ENCODE data around the gene MPPED1.

Gene MPPED1

GRCh38 chr22:43504068-43504467 lies 92.3 kb downstream of the MPPED1 start:
- DNase-seq, result no peak

DNA sequence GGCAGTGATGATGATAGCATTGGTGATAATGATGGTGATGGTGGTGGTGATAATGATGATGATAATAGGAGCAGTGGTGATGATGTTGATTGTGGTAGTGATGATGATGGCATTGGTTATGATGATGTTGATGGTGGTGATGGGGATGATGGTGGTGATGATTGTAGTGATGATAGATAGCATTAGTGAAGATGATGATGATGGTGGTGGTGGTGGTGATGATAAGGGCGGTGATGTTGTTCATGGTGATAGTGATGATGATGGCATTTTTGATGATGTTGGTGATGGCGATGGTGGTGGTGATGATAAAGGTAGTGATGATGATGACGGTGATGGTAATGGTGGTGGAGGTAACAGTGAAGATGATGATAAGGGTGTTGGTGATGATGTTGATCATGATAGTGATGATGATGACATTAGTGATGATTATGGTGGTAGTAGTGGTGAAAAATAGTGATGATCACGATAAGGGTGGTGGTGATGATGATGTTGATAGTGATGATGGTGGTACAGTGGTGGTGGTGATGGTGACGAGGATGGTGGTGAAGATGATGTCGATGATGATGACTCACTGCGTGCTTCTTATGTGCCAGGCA lies 93.0 kb downstream of the MPPED1 start:
- DNase-seq, result no peak

DNA sequence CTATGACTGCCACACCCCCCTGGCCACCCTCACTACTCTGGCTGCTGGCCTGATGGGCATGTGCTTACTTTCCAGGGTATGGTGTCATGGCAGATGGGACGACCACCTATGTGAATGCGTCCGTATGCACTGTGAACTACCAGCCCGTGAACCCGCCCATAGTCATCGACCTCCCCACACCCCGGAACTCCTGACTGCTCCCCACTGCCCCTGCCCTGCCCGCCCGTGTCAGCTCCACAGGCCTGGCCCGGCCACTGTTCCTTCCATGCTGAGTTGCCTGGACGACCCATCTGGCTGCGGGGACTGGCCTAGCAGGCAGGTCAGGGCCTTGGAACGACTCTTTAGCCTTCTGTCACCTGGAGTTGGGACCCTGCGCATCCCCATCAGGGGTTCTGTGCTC lies 93.6 kb downstream of the MPPED1 start:
- no peak for DNase-seq

DNA sequence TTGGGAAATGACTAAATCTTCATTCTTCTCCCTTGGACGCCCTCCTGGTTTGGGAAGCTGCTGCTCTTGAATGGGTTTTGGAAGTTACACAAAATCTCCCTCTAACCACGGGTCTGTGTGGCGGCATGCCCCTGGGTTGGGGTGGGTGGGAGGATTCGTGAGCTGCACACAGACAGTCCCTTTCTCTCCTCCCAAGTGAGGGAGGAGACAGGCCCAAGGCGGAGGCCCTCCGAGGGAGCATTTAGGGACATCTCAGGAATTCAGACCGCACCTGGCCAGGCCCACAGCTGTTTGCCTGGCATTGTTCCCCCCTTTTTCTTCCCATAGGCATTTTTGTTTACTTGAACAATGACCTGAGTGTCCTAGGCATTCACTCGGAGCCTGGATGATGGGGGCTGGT lies 94.1 kb downstream of the MPPED1 start:
- no peak for DNase-seq

DNA sequence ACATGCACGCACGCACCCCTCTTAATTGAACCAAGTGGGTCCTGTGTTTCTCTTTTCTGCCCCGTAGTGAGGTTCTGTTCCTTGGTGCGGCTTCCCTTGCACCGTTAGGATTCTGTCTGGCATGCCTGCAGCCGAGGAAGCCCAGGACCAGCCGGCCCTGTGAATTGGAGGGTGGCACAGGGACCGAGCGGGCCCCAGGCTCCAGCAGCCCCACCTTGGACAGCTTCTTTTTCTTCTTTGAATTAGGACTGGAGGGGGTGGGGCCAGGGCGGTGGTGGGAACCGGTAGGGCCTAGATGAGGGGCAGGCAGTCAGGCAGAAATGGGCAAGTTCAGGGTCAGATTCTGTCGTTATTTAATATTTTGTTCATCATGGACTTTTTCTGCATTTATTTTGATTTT lies 94.7 kb downstream of the MPPED1 start:
- DNase-seq, result no peak

DNA sequence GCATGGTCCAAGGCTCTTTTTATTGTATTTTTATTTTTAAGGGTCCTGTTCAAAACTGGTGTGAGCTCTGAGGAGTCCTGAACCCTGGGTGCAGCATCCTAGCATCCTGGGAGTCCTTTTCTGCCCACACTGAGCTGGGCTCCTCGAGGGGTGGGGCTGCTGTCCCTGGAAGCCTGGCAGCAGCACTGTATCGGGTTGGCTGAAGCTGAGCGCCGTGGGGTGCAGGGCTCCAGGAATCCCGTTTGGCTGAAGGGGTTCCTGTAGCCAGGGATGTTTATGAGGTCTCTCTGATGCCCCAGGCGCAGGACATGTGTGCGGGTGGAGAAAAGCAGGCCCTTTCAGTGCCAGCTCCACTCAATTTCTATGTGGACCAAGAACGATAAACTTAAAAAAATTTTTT lies 95.4 kb downstream of the MPPED1 start:
- DNase-seq, result no peak

DNA sequence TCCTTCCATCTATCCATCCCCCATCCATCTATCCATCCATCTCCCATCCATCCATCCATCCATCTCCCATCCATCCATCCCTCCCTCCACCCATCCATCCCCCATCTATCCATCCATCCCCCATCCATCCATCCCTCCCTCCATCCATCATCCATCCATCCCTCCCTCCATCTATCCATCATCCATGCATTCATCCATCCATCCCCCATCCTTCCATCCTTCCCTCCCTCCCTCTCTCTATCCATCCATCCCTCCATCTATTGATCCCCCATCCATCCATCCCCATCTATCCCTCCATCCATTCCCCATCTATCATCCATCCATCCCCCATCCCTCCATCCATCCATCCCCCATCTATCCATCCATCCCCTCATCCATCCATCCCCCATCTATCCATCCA lies 96.7 kb downstream of the MPPED1 start:
- DNase-seq, result no peak

DNA sequence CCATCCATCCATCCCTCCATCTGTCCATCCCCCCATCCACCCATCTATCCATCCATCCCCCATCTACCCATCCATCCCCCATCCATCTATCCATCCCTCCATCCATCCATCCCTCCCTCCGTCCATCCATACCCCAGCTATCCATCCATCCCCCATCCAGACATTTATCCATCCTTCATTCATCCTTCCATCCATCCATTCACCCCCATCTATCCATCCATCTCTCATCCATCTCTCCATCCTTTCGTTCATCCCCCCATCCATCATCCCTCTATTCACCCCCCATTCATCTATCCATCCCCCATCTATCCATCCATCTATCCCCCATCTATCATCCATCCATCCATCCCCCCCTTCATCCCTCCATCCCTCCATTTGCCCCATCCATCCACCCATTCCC lies 97.5 kb downstream of the MPPED1 start:
- no peak for DNase-seq

DNA sequence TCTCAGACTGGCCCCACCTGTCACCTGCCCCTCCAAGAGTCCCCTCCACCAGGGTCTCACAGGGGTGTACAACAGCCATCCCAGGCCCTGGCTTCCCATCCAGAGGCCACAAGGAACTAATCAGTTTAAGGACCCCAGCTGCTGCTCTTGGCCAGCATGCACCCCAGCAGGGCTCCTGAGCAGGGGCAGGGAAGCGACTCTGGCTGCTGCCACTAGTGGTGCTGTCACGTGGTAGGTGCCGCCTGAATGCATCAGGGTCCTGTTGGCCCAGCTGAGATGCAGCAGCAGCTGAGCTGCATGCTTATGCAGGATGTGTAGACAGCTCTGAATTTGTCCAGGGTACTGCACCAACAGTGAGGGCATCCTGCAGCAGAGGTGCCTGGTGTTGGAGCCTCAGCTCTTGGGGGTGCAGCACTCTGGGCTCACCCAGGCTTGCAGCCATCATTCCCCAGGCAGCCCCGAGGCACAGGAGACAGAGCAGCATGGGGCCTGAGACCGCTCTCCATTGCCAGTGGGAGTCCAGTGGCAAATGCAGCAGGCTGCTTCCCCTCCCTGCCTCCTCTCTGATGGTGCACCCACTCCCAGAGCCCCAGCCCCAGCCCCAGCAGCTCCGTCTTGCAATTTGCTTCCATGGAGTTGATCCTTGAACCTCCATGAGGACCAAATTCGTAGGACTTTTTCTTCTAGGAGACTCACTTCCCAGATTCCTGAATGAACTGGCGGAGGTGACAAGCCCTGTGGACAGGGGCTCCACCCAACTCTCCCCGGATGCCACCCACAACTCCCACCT lies 98.7 kb downstream of the MPPED1 start:
- DNase-seq, result no peak

- DNase-seq, result no peak
These were observed 99.6 kb downstream of the MPPED1 start for GRCh38 chr22:43511276-43511910.

GRCh38 chr22:43512279-43512678 lies 100.5 kb downstream of the MPPED1 start:
- no peak for DNase-seq

DNA sequence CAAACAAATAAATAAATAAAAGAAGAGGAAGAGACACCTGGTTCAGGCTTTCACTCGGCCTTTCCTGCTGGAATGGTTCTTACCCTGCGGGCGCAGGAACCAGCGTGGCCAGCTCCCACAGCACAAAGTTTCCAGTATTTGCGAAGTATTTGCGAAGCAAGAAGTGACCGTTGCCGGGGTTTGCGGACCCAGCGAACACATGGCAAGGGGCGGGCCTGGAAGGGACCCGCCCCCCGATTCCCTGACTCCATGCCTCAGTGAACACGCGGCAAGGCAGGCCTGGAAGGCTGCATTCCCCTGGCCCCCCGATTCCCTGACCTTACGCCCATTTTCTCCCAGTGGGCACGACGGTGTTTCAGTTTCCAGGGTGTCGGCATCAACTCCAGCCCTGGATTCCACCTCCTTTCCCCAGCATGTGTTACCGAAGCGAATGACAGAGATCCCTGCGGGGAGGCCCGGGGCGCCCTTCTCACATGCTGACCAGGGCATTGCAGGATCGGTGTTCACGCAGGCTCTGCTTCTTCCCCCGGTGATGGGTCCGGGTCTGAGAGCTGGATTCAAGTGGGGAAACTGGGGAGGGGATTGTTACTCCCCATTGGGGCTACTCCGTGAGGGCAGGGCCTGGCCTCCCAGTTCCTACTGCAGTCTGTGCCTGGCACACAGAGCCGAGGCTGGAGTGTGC lies 102.8 kb downstream of the MPPED1 start:
- DNase-seq, result no peak

DNA sequence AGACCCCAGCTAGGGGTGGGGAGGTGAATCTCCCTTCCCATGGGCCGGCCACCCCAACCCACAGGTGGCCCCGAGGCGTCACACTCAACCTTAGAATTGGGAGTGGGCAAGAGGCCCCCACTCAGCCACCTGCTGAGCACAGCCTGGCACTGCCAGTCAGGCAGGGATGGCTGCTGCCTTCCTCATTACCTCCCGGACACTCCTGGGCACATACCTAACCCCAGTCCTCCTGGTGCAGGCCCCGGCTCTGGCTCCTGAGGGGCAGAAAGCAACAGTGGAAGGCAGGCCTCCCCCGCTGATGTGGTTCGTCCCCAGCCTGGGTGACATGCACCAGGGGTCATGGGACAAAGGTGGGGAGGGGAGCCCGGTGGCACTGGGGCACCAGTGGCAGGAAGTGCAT lies 103.6 kb downstream of the MPPED1 start:
- DNase-seq, result no peak

DNA sequence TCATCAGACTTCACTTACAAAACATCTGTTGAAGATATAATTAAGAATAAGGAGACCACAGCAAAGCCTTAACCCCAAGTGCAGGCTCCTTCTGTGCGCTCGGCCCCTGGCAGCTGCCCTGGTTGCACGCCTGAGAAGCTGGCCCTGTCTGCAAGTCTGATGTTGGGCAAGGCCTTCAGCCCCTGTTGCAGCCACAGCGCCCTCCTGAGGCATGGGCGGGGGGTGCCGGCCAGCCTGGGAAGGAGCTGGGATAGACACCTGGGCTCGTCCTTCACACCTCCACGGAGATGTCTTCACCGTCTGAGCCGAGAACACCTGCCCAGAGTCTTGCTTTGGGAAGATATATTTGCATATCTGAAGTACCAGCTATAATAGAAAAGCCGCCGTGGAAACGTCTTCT lies 104.1 kb downstream of the MPPED1 start:
- DNase-seq, result no peak

DNA sequence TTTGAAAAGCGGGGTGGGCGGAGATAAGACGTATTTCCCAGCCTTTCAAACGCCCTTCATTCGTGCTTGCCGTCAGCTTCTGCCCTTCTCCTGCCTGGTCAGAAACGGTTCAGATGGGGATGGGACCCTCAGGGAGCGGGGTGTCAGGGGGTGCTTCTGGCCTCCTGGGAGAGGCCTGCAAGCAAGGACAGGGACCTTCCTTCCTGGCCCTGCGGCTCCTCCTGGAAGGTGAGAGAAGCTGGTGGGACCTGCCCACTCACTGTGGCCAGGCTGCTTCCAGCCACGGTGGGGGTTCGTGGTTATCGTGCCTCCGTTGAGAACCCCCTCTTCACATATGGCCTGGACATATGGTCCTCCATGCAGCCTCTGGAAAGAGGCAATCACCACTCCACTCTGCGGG lies 104.6 kb downstream of the MPPED1 start:
- DNase-seq, result no peak

DNA sequence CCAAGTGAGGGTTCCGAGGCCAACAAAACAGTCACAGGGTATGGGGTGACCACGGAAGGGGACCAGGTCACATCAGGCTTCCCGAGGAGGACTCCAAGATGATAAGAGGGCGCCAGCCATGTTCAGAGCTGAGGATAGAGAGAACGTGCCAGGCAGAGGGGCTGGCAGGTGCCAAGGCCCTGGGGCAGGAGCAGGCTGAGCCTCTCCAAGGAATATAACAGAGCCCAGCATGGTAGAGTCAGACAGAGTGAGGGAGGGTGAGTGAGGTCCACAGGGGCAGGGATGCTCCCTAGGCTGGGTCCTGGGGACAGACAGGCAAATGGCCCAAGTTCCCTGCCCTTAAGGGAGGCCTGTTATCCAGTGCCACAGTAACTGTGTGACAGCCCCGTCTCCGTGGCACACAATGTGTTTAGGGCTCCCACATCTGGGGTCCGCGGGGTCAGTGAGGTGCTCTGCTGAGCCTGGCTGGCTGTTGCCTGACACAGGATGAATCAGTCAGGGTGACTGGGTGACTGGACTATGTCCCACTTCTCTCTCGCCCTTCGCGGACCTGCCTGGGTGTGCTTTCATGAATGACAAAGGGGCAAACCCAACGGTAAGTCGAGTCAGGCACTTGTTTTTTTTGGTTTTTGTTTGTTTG lies 105.3 kb downstream of the MPPED1 start:
- no peak for DNase-seq

GRCh38 chr22:43520632-43521039 lies 108.8 kb downstream of the MPPED1 start:
- no peak for DNase-seq

DNA sequence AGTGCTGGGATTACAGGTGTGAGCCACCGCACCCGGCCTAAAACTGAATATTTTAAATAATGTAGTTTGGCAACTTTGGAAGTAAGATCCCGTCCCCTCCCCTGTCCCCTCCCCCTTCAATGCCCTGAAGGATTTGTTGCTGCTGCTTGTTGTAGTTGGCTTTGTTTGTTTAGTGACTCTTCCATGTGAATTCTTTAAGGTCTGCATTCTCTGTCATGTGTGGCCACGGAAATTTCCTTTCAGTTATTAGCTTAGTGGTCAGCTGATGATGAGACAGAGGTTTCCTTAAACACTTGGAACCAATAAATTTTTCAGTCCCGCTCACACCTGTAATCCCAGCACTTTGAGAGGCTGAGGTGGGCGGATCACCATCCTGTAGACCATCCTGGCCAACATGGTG lies 109.9 kb downstream of the MPPED1 start:
- DNase-seq, result no peak

DNA sequence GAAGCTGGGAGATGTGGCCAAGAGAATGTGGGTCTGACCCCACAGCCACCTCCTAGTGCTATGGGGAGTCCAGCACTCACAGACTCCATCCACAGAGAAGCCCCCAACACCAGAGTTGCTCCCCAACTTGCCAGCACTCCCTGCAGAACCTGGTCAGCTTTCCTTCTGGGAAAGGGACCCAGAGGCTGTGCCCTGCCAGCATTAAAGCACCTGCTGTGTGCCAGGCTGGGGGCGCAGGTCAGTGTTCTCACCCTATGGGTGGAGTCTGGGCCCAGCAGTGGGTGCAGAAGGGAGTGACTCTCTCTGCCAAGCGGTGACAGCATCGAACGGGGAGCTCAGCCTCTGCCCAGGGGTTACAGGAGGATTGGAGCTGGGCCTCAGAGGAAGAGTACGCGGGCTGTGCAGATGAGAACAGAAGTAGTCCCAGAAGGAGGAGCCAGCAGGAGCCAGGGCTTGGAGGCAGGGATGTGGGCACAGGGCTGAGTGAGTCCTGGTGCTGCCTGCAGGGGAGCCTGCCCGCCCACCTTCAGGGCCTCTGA lies 114.4 kb downstream of the MPPED1 start:
- DNase-seq, result no peak

DNA sequence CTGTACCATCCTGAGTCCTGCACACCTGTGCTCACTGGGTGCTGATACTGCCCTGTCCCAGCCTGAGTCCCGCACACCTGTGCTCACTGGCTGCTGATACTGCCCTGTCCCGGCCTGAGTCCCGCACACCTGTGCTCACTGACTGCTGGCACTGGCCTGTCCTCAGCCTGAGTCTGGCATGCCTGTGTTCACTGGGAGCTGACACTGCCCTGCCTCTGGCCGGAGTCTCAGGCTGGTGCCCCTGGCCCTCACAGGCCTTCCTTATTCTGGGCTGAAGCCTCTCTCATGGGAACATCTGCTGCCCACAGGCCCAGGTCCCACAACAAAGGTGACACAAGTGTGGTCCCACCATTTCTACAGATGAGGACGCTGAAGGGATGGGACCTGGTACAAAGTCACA lies 115.1 kb downstream of the MPPED1 start:
- DNase-seq, result no peak

GRCh38 chr22:43528601-43529360 lies 117.0 kb downstream of the MPPED1 start:
- no peak for DNase-seq

GRCh38 chr22:43529461-43529860 lies 117.6 kb downstream of the MPPED1 start:
- no peak for DNase-seq
